DMS114 treated with DMSO at 0.1 percent for 48 hours (cell line): ENCODE data around the gene GFOD2.

Experiments
- DNase-seq: peaks from one replicate; lab custom pipeline; 2025; ENCODE audit not compliant: unreplicated experiment; lab: John Stamatoyannopoulos, UW

GFOD2 gene

DNA sequence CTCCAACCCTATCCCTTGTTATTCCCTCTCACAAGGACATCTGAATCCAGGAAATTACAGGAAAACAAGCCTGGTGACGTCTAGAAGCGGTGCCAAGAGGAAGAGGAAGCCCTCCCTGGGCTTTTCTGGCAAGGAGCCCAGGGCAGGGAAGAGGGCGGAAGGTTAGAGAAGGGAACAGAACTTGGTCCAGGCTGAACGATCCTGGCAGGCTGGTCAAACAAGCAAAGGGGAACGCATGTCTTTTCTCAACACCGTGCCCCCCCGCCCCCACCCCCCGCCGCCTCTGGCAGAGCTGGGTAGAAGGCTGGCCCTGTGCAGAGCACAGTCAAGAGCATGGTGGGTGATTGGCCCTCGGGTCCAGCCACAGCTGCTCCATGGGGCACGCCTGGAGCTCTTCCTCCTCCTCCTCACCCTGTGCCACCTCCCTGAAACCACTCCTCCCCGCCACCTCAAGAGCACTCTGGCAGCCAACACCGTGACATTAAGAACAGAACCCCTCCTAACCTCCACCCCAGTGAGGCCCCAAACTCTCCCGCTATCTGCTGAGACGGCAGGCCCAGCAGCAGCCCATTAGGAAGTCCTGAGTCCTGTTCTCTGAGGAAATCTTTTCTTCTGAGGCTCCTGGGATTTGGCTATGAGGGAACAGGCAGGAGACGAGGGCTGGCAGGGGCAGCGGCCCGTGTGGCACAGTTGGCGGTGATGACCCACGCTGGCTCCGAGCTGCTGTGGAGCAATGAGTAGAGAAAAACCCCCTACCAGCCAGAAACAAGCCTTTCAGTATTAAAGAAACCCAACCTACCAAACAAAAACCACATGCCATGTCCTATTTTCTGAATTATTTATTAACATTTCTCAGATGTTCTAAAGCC is 45.2 kb downstream of the GFOD2 start:
- DNase-seq: no peak

DNA sequence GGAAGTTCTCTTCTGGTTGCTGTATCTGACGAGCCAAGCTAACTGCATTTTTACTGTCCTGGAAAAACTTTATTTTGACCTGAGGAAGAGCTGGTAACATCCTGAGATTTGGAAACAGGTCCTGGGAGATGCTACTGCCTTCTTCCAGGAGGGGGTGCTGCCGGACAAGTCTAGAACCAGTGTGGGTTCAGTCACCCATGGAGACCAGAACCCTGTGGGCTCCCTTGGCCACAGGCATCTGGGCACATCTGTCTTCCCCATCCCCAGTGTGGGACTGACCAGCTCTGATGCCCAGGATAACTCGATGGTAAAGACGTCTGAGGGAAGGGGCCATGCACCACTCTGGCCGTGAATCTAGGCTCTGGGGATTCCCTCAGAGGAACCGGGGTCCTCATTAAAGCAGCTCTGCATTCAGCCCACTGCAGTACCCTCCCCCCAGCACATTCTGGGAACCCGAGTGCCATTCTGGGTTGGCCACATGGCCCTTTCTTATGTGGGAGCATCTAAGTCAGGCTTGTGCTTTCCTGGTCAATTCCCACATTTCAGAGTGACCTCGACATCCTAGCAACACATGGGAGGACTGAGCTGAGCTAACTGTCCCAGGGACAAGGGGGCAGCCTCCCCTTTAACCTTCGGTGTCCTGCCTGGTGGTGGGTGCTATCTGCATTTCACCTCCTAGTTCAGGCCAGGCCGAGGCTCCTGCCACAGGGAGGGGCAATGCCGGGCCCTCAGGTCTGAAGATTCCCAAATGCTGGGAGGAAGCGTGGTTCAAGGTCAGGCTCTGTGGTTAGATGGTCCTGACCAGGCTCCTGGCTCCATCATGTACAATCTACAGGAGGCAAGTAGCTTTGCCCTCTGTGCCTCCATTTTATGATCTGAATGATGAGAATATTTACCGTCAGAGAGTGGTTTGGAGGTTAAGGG is 46.1 kb downstream of the GFOD2 start:
- DNase-seq: peak; percentile 19

- DNase-seq: no peak
Measured at GRCh38 chr16:67672306-67672705, 46.8 kb downstream of the GFOD2 start.

- no peak for DNase-seq
Measured at GRCh38 chr16:67669499-67670101, 49.5 kb downstream of the GFOD2 start.

GRCh38 chr16:67668495-67669157 is 50.5 kb downstream of the GFOD2 start:
- no peak for DNase-seq

GRCh38 chr16:67667817-67668494 is 51.2 kb downstream of the GFOD2 start:
- peak; percentile 89 for DNase-seq

- DNase-seq: no peak
Measured at GRCh38 chr16:67667453-67667816, 51.7 kb downstream of the GFOD2 start.

DNA sequence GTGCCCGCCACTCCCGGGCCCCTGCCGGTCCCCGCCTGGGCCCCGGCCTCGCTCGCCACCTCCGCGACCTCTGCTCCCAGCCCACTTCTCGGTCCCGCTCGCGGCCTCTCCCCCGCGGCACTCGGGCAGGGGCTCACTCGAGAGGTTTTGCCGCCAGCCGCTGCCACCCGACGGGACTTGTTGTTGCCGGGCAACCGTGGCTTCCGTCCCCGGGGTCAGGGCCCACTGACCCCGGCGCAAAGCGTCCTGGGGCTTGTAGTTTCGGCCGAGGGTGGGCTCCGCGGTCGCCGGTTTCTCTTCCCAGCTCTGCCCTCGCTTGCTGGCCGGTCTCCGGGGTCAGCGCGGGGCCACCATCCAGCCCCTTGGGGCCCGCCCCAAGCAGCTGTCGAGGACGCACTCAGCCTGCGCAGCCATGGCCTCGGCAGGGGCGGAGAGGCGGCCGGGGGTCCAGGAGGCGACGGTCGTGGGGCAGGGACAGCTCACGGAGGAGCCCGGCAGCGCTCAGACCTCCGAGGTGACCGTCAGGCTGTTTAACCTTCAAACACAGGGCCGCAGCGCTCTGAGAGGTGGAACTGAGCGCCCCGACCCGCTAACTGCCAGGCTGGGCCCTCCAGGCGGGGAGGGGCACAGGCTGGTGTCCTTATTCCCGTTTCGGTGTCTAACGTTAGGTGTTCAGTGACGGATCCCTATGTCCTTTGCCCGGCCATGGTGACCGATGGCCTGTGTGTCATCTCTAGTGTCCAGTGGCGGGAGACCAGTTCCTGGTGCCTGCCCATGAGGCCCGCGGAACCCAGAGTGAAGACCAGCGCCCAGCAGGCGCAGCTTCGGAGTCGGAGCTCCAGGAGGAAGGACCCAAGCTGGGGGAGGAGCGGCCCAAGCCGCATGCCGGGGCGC is 52.3 kb downstream of the GFOD2 start, which contains the start of the genes C16orf86 and ENKD1:
Gene C16orf86 (plus strand): TSS at position 256 of the 894 bp plus-strand sequence. CDS start 157 bp downstream, at position 413.
Gene ENKD1 (minus strand): TSS at position 192 of the 894 bp plus-strand sequence. CDS start 308 bp downstream, outside the sequence.
- peak; percentile 19 for DNase-seq

GRCh38 chr16:67666032-67666551 is 53.0 kb downstream of the GFOD2 start:
- DNase-seq: no peak

DNA sequence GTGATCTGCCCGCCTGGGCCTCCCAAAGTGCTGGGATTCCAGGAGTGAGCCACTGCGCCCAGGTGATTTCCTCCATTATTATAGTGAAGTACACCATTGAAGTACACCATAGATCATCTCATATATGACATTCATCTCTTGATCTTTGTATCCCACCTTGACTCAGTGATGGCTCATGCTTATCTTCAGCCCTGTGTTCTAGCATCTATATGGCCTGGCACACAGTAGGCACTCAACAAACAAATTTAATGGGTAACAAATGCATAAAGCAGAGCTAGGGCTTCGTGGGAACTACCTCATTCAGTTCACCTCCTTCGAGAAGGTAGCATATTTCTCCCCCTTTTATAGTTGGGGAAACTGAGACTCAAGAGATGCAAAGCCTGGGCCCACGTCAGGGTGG is 53.5 kb downstream of the GFOD2 start:
- no peak for DNase-seq

DNA sequence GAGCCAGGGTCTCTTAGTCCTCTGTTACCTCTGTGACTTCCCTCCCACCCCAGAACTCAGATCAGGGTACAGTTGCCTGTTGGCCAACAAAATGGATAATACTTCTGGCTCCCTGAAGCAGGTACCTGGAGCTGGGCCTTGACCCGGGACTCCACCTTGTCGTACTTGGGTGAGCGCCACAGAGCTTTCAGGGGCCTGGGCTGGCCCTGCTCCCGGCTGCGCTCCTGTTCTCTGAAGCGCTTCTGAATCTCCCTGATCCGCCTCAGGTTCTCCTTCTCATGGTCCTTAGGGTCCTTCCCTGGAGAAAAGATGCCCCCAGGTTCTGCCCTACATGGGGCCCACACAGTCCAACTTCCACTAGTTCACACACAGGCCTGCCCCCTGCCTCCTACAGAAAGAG is 54.2 kb downstream of the GFOD2 start:
- no peak for DNase-seq

DNA sequence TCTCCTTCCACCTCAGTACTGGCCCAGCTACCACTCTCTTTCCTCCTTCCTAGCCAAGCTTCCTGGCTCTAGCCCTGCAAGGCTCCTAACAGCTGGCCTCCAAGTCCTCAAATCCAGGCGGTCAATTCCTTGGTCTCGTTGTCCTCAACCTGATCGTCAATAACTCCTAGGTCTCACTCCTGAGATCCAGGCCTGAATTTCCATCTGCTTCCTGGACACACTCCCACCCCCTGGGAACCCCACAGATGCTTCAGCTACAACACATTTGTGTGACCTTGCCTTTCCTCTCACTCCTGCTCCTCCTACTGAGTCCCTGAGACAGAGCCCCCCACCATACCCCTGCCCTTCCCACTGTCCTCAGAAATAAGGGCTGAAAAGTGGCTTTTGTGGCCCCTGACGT is 54.9 kb downstream of the GFOD2 start:
- DNase-seq: no peak

DNA sequence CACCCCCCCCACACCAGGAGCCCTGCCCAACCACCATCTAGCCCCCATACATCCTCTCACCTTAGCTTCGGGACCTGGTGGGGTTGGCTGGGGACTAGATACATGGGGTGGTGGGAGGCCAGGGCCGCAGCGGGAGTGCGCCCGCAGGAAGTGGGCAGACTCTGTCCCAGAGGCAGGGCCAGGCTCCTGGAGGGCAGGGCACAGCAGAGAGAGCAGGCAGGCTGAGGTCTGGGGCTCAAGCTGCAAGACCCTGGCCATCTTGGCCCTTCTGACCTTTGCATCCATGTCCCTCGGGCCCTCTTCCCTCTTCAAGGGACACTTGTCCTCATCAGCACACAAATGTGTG is 55.3 kb downstream of the GFOD2 start:
- DNase-seq: no peak

DNA sequence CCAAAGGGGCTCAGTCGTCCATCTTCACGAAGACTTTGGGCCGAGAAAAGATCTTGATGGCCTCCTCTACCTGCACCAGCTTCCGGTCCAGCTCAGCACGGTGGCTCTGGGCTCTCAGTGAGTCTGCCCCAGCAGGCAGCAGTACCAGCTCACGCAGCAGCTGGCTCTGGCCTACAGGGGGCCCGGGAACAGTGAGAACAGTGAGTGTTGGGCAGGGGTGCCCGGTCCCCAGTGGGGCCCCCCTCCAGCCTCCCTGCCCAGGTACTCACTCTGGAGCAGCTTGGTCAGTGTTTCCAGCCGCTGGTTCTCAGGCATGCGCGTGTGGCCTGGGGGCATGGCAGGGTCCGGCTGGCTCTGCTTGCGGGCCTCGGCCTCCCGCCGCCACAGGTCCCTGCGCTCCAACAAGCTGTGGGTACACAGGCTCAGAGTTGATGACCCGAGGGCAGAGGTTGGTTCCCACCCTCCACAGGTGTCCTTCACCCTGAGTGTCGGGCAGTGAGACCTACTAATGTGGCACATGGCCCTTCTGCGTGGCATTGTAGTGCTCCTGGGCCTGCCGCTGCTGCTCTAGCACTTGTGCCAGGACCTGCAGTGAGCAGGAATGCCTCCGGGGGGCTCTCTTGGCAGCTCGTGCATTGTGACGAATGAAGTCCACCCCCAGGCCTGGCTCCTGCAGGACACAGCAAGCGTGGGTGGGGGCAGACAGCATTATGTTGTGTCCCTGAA is 55.8 kb downstream of the GFOD2 start:
- no peak for DNase-seq

DNA sequence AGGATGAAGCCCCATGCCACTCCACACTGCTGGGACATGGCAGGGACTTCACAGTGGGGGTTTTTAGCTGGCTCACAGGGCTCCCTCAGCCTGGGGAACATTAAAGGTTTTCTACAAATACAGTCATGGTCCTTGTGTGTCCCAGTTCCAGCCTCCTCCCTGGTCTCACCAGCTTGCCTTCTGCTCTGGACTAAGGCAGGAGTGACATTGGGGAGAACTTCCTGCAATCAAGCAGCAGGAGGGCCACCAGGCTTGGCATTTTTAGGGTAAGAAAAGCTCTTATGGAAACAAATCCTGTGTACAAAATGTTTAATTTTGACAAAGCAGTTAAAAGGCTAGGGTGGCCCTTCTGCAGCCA is 56.5 kb downstream of the GFOD2 start:
- no peak for DNase-seq

DNA sequence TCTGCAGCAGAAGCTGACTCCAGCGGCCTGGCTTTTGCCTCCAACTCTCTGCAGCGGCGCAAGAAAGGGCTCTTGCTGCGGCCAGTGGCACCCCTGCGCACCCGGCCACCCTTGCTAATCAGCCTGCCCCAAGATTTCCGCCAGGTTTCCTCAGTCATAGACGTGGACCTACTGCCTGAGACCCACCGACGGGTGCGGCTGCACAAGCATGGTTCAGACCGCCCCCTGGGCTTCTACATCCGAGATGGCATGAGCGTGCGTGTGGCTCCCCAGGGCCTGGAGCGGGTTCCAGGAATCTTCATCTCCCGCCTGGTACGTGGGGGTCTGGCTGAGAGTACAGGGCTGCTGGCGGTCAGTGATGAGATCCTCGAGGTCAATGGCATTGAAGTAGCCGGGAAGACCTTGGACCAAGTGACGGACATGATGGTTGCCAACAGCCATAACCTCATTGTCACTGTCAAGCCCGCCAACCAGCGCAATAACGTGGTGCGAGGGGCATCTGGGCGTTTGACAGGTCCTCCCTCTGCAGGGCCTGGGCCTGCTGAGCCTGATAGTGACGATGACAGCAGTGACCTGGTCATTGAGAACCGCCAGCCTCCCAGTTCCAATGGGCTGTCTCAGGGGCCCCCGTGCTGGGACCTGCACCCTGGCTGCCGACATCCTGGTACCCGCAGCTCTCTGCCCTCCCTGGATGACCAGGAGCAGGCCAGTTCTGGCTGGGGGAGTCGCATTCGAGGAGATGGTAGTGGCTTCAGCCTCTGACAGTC is 57.0 kb downstream of the GFOD2 start:
- no peak for DNase-seq

GRCh38 chr16:67661101-67661761 is 57.9 kb downstream of the GFOD2 start:
- DNase-seq: peak; percentile 32
